GM18498 (cell line): Measurements from ENCODE around the gene ZNF384.
"Not testable (repeated sequence)": the region's sequence is repeated elsewhere in the genome, so short reads cannot be mapped to it uniquely, and the experiment has no call there.

Source experiments
- ATAC-seq: cut with Tn5 transposase; IDR thresholded peaks from one replicate; pipeline ENCODE4 v1.9.1; 2021; ENCODE audit warnings: mild to moderate bottlenecking, moderate library complexity; ENCODE audit not compliant: unreplicated experiment

Gene ZNF384

DNA sequence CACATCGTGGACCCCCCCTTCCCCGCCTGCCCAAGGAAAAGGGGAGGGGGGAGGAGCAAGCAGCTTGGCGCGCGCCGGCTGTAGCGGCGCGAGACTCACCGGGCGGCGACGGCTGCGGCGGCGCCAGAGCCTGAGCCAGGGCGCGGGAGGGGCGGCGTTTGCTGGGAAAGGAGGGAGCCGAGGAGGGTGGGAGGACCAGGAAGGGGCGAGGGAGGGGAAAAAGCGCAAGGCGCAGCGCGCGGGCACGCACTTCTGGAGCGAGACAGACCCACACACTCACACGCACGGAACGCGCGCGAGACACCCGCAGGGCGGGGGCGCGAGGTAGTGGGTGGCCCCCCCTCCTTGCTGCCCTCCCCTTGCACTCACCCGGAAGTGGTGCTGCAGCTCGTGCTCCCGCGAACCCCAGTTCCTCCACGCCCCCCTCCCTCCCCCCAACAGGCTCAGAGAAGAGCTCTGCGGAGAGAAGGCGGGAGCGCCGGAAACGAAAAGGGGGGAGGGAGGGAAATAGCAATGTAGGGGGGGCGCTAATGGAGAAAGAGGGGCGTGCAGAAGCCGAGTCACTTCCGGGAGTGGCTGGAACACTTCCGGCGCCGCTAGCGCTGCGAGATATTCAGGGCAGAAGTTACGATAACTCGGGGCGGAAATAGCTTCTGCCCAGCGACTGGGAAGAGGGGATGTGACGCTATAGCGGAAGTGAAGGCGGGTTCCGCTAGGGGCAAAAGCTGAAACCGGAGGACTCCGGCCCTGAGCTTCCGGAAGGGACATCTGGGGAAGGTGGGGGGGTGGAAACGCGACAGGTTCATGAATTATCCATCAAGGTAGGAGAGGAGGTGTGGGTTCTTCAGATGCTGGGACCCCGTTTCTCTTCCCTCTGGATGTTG lies at the start of gene ZNF384:
Gene ZNF384 (minus strand): TSS at position 377 of the 884 bp plus-strand sequence. CDS start 9,855 bp downstream, outside the sequence.
- peak; percentile 82 for ATAC-seq

DNA sequence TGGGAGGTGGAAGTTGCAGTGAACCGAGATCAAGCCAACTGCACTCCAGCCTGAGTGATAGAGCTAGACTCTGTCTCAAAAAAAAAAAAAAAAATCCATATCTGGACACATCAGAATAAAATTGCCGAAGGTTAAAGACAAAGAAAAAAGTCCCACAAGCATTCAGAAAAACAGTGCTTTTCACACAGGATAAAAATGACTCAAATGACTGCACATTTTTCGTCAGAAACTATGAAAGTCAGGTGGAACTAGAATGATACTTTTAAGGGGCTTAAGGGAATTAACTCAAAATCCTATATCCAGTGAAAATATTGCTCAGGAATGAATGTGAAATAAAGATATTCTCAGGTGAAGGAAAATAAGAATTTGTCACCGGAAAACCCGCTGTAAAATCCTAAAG lies 47.6 kb upstream of the ZNF384 start:
- ATAC-seq, result no peak

DNA sequence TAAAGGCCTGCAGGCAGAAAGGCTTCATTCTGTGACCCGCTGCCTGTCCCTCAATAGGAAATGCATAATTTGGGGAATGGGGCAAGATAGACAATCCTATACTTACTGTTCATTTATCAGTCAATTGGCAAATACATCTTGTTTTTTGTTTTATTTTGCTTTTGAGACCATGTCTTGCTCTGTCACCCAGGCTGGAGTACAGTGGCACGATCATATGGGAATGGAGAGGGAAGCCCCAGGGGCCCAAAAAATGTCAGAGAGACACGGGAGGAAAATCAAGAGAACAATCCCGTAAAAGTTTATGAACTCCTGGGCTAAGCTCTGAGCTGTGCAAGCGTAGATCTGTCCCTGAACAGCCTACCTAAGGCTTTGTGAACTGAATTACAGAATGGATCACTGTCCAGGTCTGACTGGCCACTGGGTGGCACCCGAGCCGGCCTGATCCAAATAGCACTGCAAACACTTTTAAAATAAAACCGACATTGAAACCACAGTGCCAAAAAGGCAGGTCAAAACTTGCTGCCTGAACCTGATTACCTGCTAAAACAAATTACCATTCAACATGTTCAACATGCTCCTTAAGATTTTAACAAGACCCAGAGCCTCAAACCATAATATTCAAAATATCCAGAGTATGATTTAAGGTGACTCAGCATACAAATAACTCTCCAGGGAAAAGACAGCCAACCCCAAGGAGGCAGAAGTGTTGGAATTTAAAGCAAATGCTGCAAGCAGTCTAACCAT lies 46.4 kb upstream of the ZNF384 start:
- ATAC-seq, result peak; percentile 60

DNA sequence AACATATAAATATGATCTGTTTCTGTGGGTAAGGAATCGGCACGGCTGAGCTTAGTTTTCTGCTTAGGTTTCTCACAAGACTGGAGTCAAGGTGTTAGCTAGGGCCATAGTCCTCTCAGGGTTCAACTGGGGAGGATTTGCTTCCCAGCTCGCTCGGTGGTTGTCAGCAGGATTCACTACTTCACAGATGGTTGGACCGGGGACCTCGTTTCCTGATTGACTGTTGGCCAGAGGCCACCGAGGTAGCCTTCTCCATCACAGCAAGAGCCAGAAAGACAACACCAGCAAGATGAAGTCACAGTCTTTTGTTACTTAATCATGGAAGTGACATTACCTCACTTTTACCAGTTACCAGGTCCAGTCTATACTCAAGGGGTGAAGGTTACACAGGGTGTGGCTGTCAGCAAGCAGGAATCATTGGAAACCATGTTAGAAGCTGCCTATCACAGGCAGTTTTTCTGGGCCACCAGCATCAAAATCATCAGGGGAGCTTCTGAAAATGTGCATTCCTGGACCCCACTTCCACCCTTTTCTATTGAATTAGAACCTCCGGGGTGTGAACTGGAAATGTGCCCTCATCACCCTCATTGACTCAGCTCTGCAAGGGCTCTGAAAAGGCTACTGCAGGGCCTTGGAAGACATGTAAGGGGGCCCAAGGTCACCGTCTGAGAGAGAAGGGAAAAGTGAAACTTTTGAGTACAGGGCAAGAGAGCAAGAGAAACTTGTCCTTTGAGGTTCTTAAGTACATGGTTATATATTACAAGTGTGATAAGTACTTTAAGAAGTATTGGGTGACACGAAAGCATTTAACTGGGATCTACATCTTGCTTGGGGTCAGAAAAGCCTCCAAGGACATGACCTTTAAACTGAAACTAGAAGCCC lies 45.6 kb upstream of the ZNF384 start:
- no peak for ATAC-seq

DNA sequence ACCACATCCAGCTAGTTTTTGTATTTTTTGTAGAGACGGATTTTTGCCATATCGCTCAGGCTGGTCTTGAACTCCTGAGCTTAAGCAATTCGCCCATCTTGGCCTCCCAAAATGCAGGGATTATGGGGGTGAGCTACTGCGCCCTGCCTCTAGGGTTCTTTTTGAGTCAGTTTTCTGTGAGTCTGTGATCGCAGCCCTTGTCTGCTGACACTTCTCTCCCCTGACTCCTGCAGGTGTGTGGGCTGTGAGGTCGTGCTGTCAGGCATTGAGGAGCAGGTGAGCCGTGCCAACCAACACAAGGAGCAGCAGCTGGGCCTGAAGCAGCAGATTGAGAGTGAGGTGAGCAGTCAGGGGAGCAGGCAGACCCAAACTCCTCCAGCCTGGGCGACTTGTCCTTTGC lies 41.0 kb upstream of the ZNF384 start:
- no peak for ATAC-seq

DNA sequence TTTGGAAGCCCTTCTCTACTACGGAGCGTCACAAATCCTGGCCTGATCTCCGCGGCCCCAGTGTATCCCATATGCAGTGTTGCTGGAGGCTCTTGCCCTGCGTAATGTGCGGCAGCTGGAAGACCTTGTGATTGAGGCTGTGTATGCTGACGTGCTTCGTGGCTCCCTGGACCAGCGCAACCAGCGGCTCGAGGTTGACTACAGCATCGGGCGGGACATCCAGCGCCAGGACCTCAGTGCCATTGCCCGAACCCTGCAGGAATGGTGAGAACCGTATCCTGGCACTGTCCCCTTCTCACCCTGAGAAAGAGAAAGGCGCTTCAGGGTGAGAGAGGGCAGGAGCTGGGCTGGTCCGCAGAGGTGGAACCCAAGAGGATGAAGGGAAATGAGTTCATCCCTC lies 40.0 kb upstream of the ZNF384 start:
- ATAC-seq, result no peak

DNA sequence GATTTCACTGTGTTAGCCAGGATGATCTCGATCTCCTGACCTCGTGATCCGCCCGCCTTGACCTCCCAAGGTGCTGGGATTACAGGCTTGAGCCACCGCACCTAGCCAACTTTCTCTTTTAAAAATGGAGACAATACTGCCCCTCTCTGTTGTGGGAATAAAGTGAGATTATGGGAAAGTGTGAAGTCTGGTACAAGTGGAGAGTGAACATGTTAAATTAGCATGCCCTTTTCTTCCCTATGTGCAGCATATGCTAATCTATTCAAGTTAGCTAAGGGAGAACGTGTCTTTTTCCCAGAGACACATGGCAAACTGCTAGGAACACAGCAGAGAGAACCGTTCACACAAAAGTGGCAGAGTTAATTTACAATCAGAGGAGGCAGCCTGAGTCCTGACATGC lies 36.2 kb upstream of the ZNF384 start:
- ATAC-seq, result no peak

DNA sequence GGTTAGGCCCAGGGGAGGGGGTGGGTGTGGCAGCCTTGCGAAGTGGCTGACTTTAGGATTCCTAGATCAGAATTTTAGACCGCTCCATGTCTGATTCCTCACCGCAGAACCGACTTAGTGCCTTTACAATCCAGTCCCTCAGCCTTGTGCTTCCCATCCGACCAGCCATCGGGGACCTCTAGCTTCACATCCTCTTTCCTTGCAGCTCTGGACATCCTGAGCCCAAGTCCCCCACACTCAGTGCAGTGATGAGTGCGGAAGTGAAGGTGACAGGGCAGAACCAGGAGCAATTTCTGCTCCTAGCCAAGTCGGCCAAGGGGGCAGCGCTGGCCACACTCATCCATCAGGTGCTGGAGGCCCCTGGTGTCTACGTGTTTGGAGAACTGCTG lies 35.2 kb upstream of the ZNF384 start:
- peak; percentile 29 for ATAC-seq

DNA sequence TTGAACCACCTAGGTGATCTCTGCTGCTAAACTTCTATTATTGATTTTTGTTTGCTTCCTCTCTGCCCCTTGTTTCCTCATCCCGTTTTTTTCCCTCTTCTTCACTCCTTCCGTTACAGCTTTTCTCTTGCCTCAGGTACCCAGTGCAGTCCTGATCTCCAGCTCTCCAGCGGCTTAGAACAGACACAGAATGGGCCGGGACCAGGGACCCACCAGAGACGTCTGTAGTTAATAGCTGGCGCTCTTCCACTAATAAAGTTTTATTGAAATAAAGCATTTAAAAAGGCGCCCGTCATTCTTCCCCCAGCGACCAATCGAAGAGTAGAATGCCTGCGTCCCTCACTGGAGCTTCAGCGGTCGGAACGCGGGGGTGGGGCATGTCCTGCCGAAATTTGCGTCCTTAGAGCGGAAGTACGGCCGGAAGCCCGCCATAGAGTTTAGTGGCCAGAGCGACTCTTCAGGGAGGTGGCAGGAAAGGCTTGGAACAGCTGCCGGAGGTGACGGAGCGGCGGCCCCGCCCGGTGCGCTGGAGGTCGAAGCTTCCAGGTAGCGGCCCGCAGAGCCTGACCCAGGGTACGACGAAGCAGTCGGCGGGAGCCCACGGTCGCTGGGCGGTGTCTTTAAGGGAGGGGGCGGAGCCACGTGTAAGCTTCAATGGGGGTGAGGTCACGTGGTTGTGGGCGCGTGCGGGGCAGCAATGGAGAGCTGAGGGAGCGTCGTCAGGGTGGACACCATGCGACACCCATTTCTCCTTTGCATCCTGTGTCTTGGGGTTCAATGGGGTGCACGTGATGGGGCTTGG lies 34.6 kb upstream of the ZNF384 start, which contains the start of gene COPS7A:
Gene COPS7A (plus strand): TSS at position 440 of the 802 bp plus-strand sequence. CDS start 611 bp downstream, outside the sequence.
- peak; percentile 92 for ATAC-seq

DNA sequence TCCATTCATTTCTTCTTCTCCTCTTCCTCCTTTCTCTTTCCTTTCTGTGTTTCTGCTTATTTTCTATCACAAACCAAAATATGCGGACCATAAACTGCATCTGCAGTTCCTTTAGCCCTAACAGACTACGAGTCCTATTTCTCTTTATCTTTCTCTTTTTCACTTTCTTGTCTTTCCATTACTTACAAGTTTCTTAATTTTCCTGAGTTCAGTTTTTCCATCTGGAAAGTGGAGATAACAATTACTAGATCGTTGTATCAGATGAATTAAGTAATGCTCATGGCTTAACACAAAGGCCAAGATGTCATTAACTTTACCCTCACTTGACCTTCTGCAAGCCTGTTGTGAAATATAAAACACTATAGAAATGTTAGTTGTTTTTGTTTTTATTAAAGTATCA lies 33.7 kb upstream of the ZNF384 start:
- ATAC-seq, result no peak

DNA sequence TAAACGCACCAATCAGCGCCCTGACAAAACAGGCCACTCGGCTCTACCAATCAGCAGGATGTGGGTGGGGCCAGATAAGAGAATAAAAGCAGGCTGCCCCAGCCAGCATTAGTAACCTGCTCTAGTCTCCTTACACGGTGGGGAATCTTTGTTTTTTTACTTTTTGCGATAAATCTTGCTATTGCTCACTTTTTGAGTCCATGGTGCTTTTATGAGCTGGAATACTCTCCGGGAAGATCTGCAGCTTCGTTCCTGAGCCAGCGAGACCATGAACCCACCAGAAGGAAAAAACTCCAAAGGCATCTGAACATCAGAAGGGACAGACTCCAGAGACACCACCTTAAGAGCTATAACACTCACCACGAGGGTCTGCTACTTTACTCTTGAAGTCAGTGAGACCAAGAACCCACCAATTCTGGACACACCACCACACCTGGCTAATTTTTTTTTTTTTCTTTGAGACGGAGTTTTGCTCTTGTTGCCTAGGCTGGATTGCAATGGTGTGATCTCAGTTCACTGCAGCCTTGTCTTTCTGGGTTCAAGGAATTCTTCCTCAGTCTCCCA lies 27.8 kb upstream of the ZNF384 start:
- no peak for ATAC-seq

DNA sequence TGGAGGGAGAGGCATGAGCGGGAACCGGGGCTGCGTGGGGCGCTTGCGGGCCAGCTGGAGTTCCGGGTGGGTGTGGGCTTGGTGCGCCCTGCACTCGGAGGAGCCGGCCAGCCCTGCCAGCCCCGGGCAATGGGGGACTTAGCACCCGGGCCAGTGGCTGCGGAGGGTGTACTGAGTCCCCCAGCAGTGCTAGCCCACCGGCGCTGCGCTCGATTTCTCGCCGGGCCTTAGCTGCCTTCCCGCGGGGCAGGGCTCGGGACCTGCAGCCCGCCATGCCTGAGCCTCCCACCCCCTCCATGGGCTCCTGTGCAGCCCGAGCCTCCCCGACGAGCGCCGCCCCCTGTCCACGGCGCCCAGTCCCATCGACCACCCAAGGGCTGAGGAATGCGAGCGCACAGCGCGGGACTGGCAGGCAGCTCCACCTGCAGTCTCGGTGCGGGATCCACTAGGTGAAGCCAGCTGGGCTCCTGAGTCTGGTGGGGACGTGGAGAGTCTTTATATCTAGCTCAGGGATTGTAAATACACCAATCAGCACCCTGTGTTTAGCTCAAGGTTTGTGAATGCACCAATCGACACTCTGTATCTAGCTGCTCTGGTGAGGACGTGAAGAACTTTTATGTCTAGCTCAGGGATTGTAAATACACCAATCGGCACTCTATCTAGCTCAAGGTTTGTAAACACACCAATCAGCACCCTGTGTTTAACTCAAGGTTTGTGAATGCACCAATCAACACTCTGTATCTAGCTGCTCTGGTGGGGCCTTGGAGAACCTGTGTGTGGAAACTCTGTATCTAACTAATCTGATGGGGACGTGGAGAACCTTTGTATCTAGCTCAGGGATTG lies 27.1 kb upstream of the ZNF384 start:
- ATAC-seq, result not testable (repeated sequence)

DNA sequence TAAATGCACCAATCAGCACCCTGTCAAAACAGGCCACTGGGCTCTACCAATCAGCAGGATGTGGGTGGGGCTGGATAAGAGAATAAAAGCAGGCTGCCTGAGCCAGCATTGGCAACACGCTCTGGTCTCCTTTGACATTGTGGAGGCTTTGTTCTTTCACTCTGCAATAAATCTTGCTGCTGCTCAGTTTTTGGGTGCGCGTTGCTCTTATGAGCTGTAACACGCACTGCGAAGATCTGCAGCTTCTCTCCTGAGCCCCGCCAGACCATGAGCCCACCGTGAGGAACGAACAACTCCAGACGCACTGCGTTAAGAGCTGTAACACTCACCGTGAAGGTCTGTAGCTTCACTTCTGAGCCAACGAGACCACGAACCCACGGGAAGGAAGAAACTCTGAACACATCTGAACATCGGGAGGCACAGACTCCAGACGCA lies 19.8 kb upstream of the ZNF384 start:
- ATAC-seq, result no peak

DNA sequence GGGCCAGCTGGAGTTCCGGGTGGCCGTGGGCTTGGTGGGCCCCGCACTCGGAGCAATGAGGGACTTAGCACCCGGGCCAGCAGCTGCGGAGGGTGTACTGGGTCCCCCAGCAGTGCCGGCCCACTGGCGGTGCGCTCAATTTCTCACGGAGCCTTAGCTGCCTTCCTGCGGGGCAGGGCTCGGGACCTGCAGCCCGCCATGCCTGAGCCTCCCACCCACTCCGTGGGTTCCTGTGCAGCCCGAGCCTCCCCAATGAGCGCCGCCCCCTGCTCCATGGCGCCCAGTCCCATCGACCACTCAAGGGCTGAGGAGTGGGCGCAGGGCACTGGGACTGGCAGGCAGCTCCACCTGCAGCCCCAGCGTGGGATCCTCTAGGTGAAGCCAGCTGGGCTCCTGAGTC lies 19.2 kb upstream of the ZNF384 start:
- not testable (repeated sequence) for ATAC-seq

DNA sequence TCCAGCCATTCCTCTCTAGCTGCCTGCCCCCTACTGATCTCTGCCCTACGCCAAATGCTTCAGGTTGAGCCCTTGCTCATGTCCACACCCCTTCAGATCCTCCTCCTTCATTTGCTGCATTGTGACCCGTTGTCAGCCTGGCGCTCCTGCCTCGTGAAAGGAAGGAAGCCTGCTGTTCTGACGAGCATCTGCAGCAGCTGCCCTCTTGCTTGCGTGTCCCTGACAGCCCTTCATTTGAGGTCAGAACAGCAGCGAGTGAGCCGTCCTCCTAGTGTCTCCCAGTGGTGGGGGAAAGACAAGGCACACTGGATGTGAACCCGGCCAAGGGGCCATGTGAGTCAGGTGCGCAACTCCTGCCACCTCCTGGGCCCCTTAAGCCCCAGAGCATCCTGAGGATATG lies 14.5 kb upstream of the ZNF384 start:
- ATAC-seq, result no peak

DNA sequence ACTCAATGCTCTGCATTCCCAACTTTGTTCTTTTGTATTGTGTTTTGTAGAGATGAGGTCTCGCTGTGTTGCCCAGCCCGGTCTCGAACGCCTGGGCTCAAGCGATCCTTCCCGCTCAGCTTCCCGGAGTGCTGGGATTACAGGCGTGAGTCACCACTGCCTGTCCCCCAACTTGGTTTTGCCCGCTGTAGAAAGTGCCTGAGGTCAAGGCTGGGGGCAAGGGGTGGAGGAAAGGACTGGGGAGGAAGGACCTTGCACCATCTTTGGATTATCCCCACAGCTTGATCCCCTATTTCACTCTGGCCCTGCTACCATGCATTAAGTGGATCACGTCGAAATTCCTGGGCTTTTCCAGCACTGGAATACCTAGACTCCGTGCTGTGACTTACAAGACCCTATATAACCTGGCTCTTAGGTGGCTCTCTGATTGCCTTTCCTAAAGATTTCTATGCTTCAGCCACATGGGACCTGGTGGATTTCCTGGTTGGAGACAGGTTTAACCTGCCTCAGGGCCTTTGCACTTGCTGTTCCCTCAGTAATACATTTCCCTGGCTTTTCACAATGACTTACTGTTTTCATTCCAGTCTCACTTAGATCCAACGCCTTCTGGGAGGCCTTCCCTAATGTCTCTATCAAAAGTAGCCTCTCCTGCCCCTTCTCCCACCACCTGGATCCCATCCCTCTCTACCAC lies 12.0 kb upstream of the ZNF384 start:
- no peak for ATAC-seq

DNA sequence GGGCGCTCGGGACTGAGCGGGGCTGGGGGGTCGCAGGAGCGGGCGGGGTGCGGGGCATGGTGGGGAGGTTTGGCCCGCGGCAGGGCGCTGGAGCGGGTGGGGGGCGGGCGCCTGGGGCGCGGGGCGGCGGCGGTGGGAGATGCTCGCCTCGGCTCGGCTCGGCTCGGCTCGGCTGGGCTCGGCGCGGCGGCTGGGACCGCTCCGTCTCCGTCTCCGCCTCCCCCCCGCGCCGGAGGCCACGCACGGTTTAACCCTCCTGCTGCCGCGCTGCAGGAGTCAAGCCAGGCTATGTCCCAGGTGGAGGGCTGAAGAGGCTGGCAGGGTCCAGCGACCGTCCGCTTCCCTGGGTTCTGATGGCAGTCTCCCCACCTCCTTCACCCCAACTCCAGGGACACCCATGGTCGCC lies 11.5 kb upstream of the ZNF384 start, which contains the start of gene PIANP:
Gene PIANP (minus strand): TSS at position 170 of the 406 bp plus-strand sequence. CDS start 2,754 bp downstream, outside the sequence.
- no peak for ATAC-seq

DNA sequence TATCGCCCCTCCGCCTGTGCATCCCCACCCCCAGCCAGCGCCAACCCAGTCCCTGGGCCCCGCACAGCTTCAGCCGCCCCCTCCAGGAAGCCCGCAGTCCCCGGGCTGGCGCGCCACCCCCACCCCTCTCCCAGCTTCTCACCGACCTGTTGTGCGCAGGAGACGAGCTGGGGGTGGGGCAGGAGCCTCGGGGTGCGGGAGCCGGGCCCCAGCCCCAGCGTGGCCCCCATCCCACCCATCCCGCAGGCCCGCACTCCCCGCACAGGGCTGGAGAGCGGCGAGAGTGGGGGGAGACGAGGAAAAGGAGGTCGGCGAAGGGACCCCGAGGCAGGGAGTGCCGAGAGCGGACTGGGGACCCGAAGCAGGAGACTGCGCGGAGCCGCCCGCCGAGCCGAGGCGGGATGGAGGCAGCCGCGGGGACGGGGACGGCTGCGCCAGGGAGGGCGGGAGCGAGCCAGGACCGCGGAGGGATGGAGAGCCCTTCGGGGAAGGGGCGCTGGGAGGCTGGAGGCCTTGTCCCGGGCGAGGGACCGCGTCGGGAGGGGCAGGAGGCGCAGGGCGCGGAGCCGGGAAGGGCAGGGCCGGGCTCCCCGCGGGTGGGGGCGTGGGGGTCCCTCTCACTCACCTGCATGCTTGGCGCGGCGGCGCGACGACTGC lies 10.9 kb upstream of the ZNF384 start:
- no peak for ATAC-seq
